GM12874 (cell line): ENCODE data around the gene DYNAP.
A peak's percentile ranks its signal among the peaks of the same experiment; 100 is the strongest.

Experiments
- TF ChIP-seq, protein P1 (sequence below): IDR thresholded peaks from 2 replicates; pipeline ENCODE4 v1.5.1; 2011; ENCODE audit warnings: low read depth, mild to moderate bottlenecking, control low read depth, low read length, moderate library complexity; ENCODE audit not compliant: insufficient read depth

DYNAP gene, protein sequence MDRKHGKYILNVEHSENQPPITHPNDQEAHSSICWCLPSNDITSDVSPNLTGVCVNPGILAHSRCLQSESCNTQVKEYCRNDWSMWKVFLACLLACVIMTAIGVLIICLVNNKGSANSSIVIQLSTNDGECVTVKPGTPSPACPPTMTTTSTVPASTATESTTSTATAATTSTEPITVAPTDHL

DNA sequence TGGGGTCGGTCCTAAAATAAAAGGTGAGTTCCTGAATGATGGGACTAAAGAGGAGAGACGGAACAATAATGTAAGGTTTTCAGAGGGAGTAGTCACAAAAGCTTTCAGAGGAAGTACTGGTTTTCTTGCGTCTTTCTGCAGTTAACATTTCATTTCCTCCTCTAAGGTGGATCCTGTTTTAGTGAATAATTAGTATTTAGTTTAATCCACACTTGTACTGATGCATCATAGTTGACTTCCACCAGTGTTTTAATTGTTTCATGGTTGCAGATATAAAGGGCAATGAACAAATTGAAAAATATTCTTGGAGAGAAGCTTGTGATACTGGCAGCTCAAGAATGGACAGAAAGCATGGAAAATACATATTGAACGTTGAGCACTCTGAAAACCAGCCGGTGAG is at the start of gene DYNAP:
DYNAP (plus strand) TSS at position 301 of the 400 bp plus-strand sequence; CDS start at position 339, 38 bp downstream.
- TF ChIP-seq, protein P1, sequence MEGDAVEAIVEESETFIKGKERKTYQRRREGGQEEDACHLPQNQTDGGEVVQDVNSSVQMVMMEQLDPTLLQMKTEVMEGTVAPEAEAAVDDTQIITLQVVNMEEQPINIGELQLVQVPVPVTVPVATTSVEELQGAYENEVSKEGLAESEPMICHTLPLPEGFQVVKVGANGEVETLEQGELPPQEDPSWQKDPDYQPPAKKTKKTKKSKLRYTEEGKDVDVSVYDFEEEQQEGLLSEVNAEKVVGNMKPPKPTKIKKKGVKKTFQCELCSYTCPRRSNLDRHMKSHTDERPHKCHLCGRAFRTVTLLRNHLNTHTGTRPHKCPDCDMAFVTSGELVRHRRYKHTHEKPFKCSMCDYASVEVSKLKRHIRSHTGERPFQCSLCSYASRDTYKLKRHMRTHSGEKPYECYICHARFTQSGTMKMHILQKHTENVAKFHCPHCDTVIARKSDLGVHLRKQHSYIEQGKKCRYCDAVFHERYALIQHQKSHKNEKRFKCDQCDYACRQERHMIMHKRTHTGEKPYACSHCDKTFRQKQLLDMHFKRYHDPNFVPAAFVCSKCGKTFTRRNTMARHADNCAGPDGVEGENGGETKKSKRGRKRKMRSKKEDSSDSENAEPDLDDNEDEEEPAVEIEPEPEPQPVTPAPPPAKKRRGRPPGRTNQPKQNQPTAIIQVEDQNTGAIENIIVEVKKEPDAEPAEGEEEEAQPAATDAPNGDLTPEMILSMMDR: no peak

DNA sequence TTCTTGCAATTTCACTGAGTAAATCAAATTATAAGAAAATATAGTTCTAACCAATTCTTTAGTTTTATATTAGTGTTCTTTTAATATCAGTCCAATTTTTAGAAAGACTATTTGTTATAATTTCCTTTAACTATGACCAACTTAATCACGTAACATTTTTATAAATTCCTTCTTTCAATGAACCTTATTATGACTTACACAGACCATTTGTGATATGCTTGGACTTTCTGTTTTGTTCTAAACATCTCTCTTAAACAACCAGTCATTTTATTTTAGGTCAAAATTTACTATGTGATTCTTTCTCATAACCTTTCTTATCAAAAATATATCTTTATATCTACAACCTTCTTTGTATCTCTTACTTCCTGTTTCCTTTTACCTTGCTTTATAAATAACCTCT is 39.5 kb upstream of the DYNAP start:
- TF ChIP-seq, protein P1: no peak

DNA sequence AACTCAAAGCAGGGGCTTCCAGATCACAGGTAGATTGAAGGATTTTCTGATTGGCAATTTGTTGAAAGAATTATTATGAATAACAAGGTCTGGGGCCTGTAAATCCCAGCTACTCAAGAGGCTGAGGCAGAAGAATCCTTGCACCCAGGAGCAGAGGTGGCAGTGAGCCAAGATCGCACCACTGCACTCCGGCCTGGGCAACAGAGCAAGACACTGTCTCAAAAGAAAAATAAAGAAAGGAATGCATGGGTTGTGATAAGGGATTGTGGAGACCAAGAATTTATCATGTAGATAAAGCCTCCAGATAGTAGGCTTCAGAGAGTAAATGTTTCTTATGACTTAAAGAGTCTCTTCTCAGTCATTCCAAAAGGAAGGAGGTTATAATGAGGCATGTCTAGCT is 35.8 kb upstream of the DYNAP start:
- TF ChIP-seq, protein P1: no peak

DNA sequence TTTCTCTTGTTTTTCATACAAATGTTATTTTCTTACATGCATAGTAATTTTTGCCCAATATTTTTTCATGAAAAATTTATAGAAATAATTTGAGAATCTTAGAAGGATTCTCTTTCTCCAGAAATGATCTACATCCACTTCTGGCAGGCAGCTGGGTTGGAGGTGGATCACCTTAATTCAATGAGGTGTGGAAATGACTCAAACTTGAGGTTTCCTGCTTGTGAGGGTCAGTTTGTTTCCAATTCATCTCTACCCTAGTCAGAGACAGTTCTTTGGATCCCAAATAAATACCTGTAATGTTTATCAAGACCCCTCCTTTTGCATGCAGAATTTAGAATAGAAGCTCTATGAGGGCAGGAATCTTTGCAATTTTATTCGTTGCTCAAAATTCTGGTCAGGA is 35.0 kb upstream of the DYNAP start:
- TF ChIP-seq, protein P1: no peak

DNA sequence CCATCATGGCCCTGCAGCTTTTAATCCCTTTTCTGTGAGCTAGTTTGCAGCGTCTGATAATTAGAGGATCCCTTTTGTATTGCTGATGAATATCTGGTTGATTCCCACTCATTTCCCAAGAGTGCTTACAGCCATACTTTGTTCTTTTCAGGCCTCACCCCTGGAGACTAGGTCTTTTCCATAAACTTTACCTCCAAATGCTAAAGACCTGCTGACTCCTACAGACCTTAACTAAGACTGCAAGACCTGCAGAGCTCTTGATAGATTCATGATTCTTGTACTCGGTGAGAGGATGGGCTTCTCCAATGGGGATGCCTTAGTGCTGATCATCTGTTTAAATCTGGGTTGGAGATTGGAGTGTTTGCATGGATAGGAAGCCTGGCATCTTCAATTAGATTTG is 33.1 kb upstream of the DYNAP start:
- TF ChIP-seq, protein P1: no peak

DNA sequence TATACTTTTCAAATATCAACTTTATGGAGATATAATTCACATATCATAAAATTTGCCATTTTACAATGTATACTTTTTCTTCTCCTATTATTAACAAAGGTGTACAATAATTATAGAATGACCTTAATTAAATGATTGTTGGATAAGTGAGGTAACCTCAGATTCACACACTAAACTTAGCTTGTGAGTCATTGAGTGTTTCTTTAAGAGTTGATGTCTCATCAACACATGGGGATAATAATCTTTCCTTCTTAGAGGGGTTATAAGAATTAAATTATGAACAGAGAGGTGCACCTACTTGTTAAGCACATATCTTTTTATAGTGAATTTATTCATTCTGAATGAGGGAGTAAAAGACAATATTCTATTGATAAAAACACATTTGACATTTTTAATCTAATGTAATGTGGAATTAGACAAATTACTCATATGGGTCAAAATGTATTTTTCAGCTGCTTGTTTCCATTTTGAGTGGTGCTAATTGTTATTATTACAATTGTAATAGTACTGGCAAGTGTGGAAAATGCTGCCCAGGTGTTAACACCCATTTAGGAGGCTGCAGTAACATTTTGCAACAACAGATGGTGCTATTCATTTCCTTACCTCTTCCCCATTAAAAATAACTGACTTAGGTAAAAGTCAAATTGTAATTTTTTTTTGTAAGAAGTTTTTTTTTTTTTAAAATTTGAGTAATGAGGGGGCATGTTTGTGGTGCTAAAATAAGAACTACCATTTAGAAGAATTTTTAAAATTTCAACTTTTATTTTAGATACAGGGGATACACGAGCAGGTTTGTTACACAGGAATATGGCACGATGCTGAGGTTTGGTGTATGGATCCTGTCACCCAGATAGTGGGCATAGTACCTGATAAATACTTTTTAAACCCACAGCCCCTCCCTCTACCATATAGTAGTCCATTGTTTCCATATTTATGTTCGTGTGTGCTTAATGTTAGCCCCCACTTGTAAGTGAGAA is 32.1 kb upstream of the DYNAP start:
- TF ChIP-seq, protein P1: peak; percentile 45

DNA sequence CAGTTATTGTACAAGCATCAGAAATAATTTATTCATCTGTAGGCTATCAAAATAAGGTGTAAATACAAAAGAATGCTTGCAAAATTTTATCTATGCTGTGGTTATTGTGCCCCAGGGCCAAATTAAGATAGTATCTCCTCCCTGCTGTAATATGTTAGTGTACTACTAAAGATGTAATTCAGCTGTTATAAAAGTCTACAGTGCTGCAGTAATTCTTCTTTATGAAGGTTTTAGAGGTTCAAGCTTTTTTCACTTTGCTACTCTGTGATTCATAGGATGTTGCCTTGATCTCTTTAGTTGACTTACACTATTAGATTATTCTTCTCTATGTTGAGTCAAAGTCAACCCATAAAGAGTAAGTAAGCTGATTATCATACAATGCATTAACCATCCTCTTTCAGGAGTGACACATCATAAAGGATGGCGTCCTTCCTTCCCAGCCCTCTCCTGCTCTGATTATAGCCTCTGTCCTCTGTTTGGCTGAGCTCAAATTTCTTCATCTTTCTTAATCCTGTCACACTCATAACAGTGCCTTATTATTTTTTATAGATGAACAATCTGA is 29.3 kb upstream of the DYNAP start:
- TF ChIP-seq, protein P1: no peak
